Neural crest cell (in vitro differentiated cells): ENCODE measurements around the gene CALCR. TPM values are rescaled to one million over a fixed set of nuclear protein-coding genes. Genes with fewer than 3 reads are reported as not detected.
A peak's percentile ranks its signal among the peaks of the same experiment; 100 is the strongest.

Experiments
- DNase-seq: peaks from one replicate; pipeline ENCODE4 v3.0.0; 2021; ENCODE audit warnings: low read depth, mixed read lengths, low spot score
- H3K27ac Mint-ChIP-seq: one replicate; pipeline ENCODE4 v1.8.0; 2021; ENCODE audit warnings: mild to moderate bottlenecking, mixed read lengths; ENCODE audit not compliant: unreplicated experiment
- H3K27me3 Mint-ChIP-seq: 2 replicates; pipeline ENCODE4 v1.8.0; 2021; ENCODE audit warnings: low read depth, mild to moderate bottlenecking, mixed read lengths
- H3K36me3 Mint-ChIP-seq: 2 replicates; pipeline ENCODE4 v1.8.0; 2021; ENCODE audit warnings: low read depth, mild to moderate bottlenecking, mixed read lengths
- H3K4me1 Mint-ChIP-seq: 2 replicates; pipeline ENCODE4 v1.8.0; 2021; ENCODE audit warnings: mixed read lengths
- H3K4me3 Mint-ChIP-seq: one replicate; pipeline ENCODE4 v1.8.0; 2021; ENCODE audit warnings: mild to moderate bottlenecking, mixed read lengths
- H3K9me3 Mint-ChIP-seq: 2 replicates; pipeline ENCODE4 v1.8.0; 2021; ENCODE audit warnings: mixed read lengths
- total RNA-seq: library from RNA; stranded (reverse); gene quantifications from 2 replicates; pipeline ENCODE4 v1.2.1, GENCODE V29; 2021
- TF ChIP-seq, protein P1 (sequence below): fragments of 200-600 bp; sonication (generic); conservative IDR thresholded peaks from 2 replicates; pipeline ENCODE4 v1.5.0; 2021; ENCODE audit warnings: antibody characterized with exemption, mild to moderate bottlenecking

CALCR gene
- total RNA-seq, 1 donor from 2014 or later: 0.07 TPM

DNA sequence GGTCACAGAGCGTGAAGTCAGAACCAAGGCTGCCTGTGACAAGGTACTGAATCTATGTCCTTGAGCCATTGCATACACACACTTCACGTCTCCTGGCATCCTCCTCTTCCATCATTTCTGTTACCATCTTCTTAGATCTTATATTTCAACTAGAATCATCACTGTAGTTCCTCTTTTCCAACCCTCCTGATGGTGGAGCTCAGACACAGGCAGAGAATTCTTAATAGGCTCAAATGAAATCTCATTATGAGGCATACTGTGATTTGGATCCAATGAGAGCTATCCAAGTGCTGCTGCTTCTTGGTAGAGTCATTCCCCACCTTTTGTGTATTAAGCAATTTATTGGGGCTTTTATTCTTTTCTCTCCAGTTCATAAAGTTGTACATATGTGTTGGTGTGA lies 113.2 kb downstream of the CALCR start:
- Mint-ChIP-seq H3K4me1 (peaks cover 4% of the 10 kb centered on the region), H3K27me3 (no peaks in the 10 kb centered on the region), H3K36me3 (no peaks in the 10 kb centered on the region), H3K9me3 (no peaks in the 10 kb centered on the region), H3K4me3 (no peak overlapping the region), H3K27ac (no peak overlapping the region)
- TF ChIP-seq, protein P1, sequence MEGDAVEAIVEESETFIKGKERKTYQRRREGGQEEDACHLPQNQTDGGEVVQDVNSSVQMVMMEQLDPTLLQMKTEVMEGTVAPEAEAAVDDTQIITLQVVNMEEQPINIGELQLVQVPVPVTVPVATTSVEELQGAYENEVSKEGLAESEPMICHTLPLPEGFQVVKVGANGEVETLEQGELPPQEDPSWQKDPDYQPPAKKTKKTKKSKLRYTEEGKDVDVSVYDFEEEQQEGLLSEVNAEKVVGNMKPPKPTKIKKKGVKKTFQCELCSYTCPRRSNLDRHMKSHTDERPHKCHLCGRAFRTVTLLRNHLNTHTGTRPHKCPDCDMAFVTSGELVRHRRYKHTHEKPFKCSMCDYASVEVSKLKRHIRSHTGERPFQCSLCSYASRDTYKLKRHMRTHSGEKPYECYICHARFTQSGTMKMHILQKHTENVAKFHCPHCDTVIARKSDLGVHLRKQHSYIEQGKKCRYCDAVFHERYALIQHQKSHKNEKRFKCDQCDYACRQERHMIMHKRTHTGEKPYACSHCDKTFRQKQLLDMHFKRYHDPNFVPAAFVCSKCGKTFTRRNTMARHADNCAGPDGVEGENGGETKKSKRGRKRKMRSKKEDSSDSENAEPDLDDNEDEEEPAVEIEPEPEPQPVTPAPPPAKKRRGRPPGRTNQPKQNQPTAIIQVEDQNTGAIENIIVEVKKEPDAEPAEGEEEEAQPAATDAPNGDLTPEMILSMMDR: peak; percentile 25
- no peak for DNase-seq

DNA sequence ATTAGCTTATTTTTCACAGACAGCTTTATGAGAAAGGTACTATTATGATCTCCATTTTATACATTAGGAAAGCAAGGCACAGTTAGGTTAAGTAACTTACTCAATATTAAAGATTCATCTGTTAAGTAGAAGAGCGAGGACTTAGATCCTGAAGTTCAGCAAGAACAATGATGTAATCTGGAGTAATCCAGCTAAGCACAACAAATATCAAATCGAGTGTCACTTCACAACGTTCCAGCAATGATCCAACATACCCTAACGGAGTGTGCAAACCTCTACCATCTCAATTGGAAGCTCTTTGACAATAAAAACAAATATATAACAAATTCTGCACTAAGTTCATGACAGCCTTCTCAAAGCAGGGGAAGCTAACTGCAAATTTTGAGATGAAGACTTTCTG lies 121.3 kb downstream of the CALCR start:
- DNase-seq: no peak
- Mint-ChIP-seq H3K36me3 (no peaks in the 10 kb centered on the region), H3K4me3 (no peak overlapping the region), H3K27me3 (peaks cover 2% of the 10 kb centered on the region), H3K27ac (no peak overlapping the region), H3K4me1 (no peaks in the 10 kb centered on the region), H3K9me3 (no peaks in the 10 kb centered on the region)
- TF ChIP-seq, protein P1: no peak

DNA sequence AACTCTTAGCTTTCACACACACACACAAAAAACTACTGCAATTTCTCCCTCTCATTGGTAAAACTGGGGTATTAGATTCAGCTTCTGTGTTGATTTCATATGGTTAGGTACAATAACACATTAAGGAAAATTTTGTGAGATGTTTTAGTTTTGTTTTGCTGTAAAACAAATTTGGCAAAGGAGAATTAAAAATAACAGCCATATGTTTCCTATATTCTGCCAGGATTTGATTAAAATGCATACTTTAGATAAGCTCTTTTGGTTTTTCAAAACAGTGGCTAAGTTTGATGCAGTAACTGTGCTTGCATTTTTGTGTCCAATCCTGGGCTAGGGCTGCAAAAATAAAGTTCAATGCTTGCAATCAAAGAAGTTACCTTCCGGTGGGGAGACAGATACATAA lies 126.3 kb downstream of the CALCR start:
- Mint-ChIP-seq H3K4me1 (no peaks in the 10 kb centered on the region), H3K4me3 (no peak overlapping the region), H3K27ac (no peak overlapping the region), H3K9me3 (no peaks in the 10 kb centered on the region), H3K27me3 (peaks cover 2% of the 10 kb centered on the region), H3K36me3 (no peaks in the 10 kb centered on the region)
- TF ChIP-seq, protein P1: no peak
- no peak for DNase-seq

DNA sequence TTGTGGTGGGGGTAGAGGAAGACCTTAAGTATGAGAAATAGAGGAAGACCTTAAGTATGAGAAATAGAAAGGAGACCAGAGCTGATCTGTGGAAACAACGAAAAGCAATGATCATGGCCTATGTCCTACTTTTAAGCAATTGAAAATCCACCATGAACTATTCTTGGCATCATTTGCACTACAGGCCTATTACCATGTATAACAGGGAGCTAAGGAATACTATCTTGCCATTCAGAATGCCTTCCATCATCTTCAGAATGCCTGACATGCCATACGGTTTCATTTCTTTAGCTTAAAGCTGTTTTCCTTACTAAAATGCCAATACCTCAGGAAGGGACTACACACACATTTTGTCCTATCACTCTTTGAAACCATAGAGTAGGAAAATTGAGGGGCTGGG lies 127.0 kb downstream of the CALCR start:
- H3K4me1 Mint-ChIP-seq: no peaks in the 10 kb centered on the region
- no peak for DNase-seq
- H3K27me3 Mint-ChIP-seq: peaks cover 2% of the 10 kb centered on the region
- TF ChIP-seq, protein P1: no peak
- no peaks in the 10 kb centered on the region for H3K36me3 Mint-ChIP-seq
- H3K4me3 Mint-ChIP-seq: no peak overlapping the region
- H3K9me3 Mint-ChIP-seq: no peaks in the 10 kb centered on the region
- no peak overlapping the region for H3K27ac Mint-ChIP-seq

DNA sequence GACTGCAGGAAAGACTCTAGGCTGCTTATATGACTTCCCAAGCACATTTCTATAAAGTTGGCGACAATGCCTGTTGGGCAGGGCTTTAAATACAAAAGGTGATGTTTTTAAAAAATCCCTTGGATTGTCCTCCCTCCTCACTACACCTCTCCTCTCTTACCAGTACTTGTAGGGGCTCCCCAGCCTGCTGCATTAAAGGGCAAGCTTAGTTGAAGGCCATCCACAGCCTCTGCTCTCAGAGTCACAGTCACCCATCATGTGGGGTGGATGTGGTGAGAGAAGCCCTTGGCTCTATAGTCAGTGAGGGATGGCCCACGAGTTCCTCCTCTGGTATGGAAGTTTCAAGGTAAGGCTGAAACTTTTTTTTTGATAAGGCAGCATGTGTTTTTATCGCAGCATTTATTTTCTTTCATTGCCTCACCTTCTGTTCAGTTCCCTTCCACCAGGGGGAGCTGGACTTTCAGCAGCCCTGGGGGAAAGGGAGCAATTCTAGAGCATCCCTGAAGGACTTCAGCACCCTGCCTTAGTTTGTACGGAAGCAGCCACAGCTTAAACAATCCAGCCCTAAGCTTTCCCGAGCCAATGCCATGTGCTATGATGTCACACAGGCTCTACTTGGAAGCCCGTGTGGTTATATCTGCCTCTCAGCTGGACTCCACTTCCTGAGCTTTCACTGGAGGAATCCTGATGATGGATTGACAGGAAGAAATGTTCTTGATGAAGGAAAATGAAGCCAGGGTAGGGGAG lies 131.9 kb downstream of the CALCR start:
- peak; percentile 31 for DNase-seq
- Mint-ChIP-seq H3K4me3 (no peak overlapping the region), H3K4me1 (no peaks in the 10 kb centered on the region), H3K27me3 (no peaks in the 10 kb centered on the region), H3K9me3 (no peaks in the 10 kb centered on the region), H3K27ac (no peak overlapping the region), H3K36me3 (no peaks in the 10 kb centered on the region)
- TF ChIP-seq, protein P1: peak; percentile 68
